ENCODE results near the gene RAC3. TPM values are rescaled to one million over a fixed set of nuclear protein-coding genes. Genes with fewer than 3 reads are reported as not detected.
A peak's percentile ranks its signal among the peaks of the same experiment; 100 is the strongest.

RAC3 gene
- polyA plus RNA-seq, 2 of the 4 experiments (the other 2 are of a cell fraction), result 9.9 to 21.0 TPM

GRCh38 chr17:81999587-81999975, 31.9 kb upstream of the RAC3 start:
- FAIRE-seq (no peak), DNase-seq (ENCODE audit: low read depth in 1 of 2, low spot score in 1 of 2) (no peak), ATAC-seq (no peak)
- H3K9me3 ChIP-seq, result no peaks in the 10 kb centered on the region
- ChIA-PET CTCF (interaction anchor here (1.0 to 1.4 kb wide), 5 partner anchors 10 to 267 kb away, joined by 3 to 6 read pairs (median 5); partner anchors contain the start of gene DCXR), POLR2A (no interaction called here)
- 94% methylated on average over 12 of the region's 12 CpGs for WGBS (ENCODE audit: missing lambda C conversion rate)
- TF ChIP-seq POLR2A (IDR thresholded peaks at IDR 0.05; ENCODE audit: low read length) (no peak), ZC3H11A (IDR thresholded peaks at IDR 0.05) (no peak), MAFK (IDR thresholded peaks at IDR 0.05; ENCODE audit: partially characterized antibody) (no peak), ZSCAN20 (CRISPR knock-in tag; IDR thresholded peaks at IDR 0.05) (no peak), KDM5A (IDR thresholded peaks at IDR 0.05) (no peak), HOXA7 (CRISPR knock-in tag; IDR thresholded peaks at IDR 0.05) (no peak), ZNF302 (CRISPR knock-in tag; IDR thresholded peaks at IDR 0.05) (no peak), HOXB13 (CRISPR knock-in tag; IDR thresholded peaks at IDR 0.05; ENCODE audit: low read depth) (no peak), EHMT2 (IDR thresholded peaks at IDR 0.05; ENCODE audit: low read depth) (no peak), KDM1A (IDR thresholded peaks at IDR 0.05; ENCODE audit: low read depth) (no peak), HES2 (IDR thresholded peaks at IDR 0.05) (no peak), HMGXB4 (CRISPR knock-in tag; IDR thresholded peaks at IDR 0.05; ENCODE audit: borderline replicate concordance) (no peak), RCOR1 (IDR thresholded peaks at IDR 0.05; ENCODE audit: low read depth, low read length) (no peak), TP53 (CRISPR knock-in tag; IDR thresholded peaks at IDR 0.05) (no peak), HDAC2 (IDR thresholded peaks at IDR 0.05) (no peak), GATA3 (IDR thresholded peaks at IDR 0.05; ENCODE audit: borderline replicate concordance) (no peak)
- peaks cover 40% of the 10 kb centered on the region for H3K4me1 ChIP-seq
- no peak overlapping the region for H3K4me2 ChIP-seq
- no peak overlapping the region for H3K4me3 ChIP-seq
- peak overlapping the region in 1 of 2 experiments; percentile 93; a peak in 1 of 6 replicates for H3K27ac ChIP-seq

GRCh38 chr17:81999976-82000802, 31.3 kb upstream of the RAC3 start:
- H3K9me3 ChIP-seq, result no peaks in the 10 kb centered on the region
- DNase-seq (ENCODE audit: low read depth in 1 of 2, low spot score in 1 of 2) (no peak), FAIRE-seq (no peak), ATAC-seq (no peak)
- POLR2A ChIA-PET, result no interaction called here
- 89% methylated on average over 27 of the region's 36 CpGs for WGBS (ENCODE audit: missing lambda C conversion rate)
- no peak overlapping the region for H3K4me2 ChIP-seq
- no peak overlapping the region for H3K4me3 ChIP-seq
- H3K27ac ChIP-seq, result peak overlapping the region in 1 of 2 experiments; percentile 93; a peak in 3 of 6 replicates
- CTCF ChIA-PET, result interaction anchor here (1.3 to 13.6 kb wide), 2 partner anchors 9 to 20 kb away, joined by 3 to 198 read pairs; partner anchors contain the start of genes CENPX and LRRC45
- peaks cover 46% of the 10 kb centered on the region for H3K4me1 ChIP-seq
- TF ChIP-seq NPAS2 (CRISPR knock-in tag; IDR thresholded peaks at IDR 0.05; ENCODE audit: borderline replicate concordance), result no peak
- TF ChIP-seq CTCF (IDR thresholded peaks at IDR 0.05), result no peak
- no peak for TF ChIP-seq NR3C1 (IDR thresholded peaks at IDR 0.05)
- TF ChIP-seq RARB (CRISPR knock-in tag; IDR thresholded peaks at IDR 0.05), result no peak
- TF ChIP-seq TFCP2L1 (CRISPR knock-in tag; IDR thresholded peaks at IDR 0.05), result no peak
- TF ChIP-seq RNF2 (IDR thresholded peaks at IDR 0.05; ENCODE audit: borderline replicate concordance, low read depth), result no peak
- no peak for TF ChIP-seq ATOH8 (CRISPR knock-in tag; IDR thresholded peaks at IDR 0.05; ENCODE audit: low read depth)
- TF ChIP-seq HMGXB4 (CRISPR knock-in tag; IDR thresholded peaks at IDR 0.05; ENCODE audit: borderline replicate concordance), result no peak
- TF ChIP-seq REST (IDR thresholded peaks at IDR 0.05), result no peak
- no peak for TF ChIP-seq TP53 (CRISPR knock-in tag; IDR thresholded peaks at IDR 0.05)
- TF ChIP-seq SMC3 (IDR thresholded peaks at IDR 0.05), result no peak
- TF ChIP-seq POLR2AphosphoS2 (conservative IDR thresholded peaks at IDR 0.05; ENCODE audit: low read length), result no peak
- no peak for TF ChIP-seq HOXB5 (CRISPR knock-in tag; IDR thresholded peaks at IDR 0.05)

Measured in A549 (cell line).